BE2C (cell line): ENCODE data around the gene PPP1R3F.

Experiments used
- DNase-seq: peaks from one replicate; pipeline ENCODE4 v3.0.0-alpha.2; 2020
- H3K27me3 ChIP-seq: fragments of 250-450 bp; sonication (Bioruptor Pico); 2 replicates; pipeline ENCODE4 v1.5.1; 2020; ENCODE audit warnings: mild to moderate bottlenecking
- H3K36me3 ChIP-seq: fragments of 250-450 bp; sonication (Bioruptor Pico); 2 replicates; pipeline ENCODE4 v1.5.1; 2020; ENCODE audit warnings: mild to moderate bottlenecking
- H3K4me1 ChIP-seq: fragments of 250-450 bp; sonication (Bioruptor Pico); 2 replicates; pipeline ENCODE4 v1.5.1; 2020
- H3K4me3 ChIP-seq: 2 replicates; pipeline ENCODE4 v1.5.1; 2011; ENCODE audit warnings: low read depth, low read length
- H3K9me3 ChIP-seq: fragments of 250-450 bp; sonication (Bioruptor Pico); 2 replicates; pipeline ENCODE4 v1.5.1; 2020
- TF ChIP-seq, protein P1 (sequence below): IDR thresholded peaks from 2 replicates; pipeline ENCODE4 v1.5.1; 2012; ENCODE audit warnings: mild to moderate bottlenecking, low read depth, low read length

The PPP1R3F gene

GRCh38 chrX:49250578-49250977 is 19.0 kb upstream of the PPP1R3F start:
- Histone ChIP-seq H3K4me1 (no peaks in the 10 kb centered on the region), H3K36me3 (no peaks in the 10 kb centered on the region), H3K27me3 (no peaks in the 10 kb centered on the region), H3K4me3 (no peak overlapping the region), H3K9me3 (no peaks in the 10 kb centered on the region)
- TF ChIP-seq, protein P1, sequence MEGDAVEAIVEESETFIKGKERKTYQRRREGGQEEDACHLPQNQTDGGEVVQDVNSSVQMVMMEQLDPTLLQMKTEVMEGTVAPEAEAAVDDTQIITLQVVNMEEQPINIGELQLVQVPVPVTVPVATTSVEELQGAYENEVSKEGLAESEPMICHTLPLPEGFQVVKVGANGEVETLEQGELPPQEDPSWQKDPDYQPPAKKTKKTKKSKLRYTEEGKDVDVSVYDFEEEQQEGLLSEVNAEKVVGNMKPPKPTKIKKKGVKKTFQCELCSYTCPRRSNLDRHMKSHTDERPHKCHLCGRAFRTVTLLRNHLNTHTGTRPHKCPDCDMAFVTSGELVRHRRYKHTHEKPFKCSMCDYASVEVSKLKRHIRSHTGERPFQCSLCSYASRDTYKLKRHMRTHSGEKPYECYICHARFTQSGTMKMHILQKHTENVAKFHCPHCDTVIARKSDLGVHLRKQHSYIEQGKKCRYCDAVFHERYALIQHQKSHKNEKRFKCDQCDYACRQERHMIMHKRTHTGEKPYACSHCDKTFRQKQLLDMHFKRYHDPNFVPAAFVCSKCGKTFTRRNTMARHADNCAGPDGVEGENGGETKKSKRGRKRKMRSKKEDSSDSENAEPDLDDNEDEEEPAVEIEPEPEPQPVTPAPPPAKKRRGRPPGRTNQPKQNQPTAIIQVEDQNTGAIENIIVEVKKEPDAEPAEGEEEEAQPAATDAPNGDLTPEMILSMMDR = no peak
- DNase-seq = no peak

DNA sequence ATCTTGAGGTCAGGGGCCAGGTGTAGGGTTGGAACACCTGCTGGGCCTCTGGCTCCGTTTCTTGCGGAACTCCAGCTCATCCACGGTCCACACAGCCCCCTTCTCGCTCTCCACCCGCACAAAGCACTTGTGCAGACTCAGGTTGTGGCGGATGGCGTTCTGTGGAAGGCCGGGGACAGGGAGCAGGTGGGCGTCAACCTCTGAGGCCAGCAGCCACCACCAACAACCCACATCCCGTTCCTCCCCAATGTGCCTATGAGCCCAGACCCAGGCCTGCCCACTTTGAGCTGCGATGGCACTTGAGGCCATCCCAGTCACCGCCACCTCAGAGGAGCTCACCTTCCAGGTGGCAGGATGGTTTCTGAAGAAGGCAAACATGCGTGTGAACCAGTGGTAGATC is 18.3 kb upstream of the PPP1R3F start:
- Histone ChIP-seq H3K9me3 (no peaks in the 10 kb centered on the region), H3K27me3 (no peaks in the 10 kb centered on the region), H3K36me3 (no peaks in the 10 kb centered on the region), H3K4me1 (no peaks in the 10 kb centered on the region), H3K4me3 (no peak overlapping the region)
- TF ChIP-seq, protein P1 = no peak
- no peak for DNase-seq

- Histone ChIP-seq H3K9me3 (no peaks in the 10 kb centered on the region), H3K36me3 (no peaks in the 10 kb centered on the region), H3K4me3 (no peak overlapping the region), H3K4me1 (no peaks in the 10 kb centered on the region), H3K27me3 (no peaks in the 10 kb centered on the region)
- no peak for DNase-seq
- TF ChIP-seq, protein P1 = no peak
Observed at GRCh38 chrX:49254639-49255038, 15.0 kb upstream of the PPP1R3F start.

GRCh38 chrX:49256268-49256995 is 13.2 kb upstream of the PPP1R3F start:
- DNase-seq = no peak
- Histone ChIP-seq H3K4me3 (no peak overlapping the region), H3K36me3 (no peaks in the 10 kb centered on the region), H3K4me1 (no peaks in the 10 kb centered on the region), H3K9me3 (no peaks in the 10 kb centered on the region), H3K27me3 (no peaks in the 10 kb centered on the region)
- TF ChIP-seq, protein P1 = no peak

DNA sequence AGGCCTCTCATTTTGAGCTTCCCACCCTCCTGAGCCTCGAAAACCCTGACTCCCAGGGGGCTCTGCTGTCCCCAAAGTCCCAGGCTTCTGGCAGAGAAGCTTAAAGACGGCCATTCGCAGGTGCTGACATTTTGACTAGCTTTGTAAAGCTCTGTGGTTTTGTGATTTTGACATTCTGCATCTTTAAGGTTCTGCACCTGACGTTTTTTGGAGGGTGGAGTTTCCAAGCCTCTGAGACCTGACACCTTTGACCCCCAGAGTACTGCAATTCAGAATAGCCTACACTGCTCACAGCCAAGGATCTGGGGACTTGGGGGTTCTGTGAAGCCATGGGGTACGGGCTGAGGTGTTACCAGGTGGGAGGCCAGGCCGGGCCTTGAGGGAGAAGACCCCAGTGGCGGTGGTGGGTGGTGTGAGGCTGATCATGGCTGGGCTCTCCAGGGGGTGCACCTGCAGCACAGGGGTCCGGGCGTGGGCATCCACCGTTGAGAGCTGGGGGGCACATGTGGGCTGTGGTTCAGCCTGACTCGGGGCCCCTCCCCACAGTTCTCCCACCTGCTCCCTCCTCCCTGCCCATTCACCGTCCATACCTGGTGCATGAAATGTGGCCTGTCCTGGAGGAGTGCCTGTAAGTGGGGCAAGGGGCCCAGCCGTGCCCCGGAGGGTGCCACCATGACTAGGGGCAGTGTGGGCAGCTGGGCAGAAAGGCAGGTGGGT is 12.4 kb upstream of the PPP1R3F start:
- TF ChIP-seq, protein P1 = no peak
- DNase-seq = no peak
- no peak overlapping the region for H3K4me3 ChIP-seq
- H3K36me3 ChIP-seq = no peaks in the 10 kb centered on the region
- H3K9me3 ChIP-seq = no peaks in the 10 kb centered on the region
- no peaks in the 10 kb centered on the region for H3K4me1 ChIP-seq
- H3K27me3 ChIP-seq = no peaks in the 10 kb centered on the region
